Measurements from ENCODE around the gene ASAP3. TPM values are rescaled to one million over a fixed set of nuclear protein-coding genes. Genes with fewer than 3 reads are reported as not detected.

Gene ASAP3
- total and polyA plus RNA-seq, 2 of the 13 experiments (the other 11 are each of a cell fraction or from before 2014, with no cell fraction given) = 32.6 to 37.0 TPM

- H3K9ac ChIP-seq (ENCODE audit: insufficient read depth, low read depth, low read length) = no peak overlapping the region
- peaks cover 70% of the 10 kb centered on the region for H3K4me1 ChIP-seq (ENCODE audit: insufficient read depth, low read length)
- DNase-seq (ENCODE audit: low spot score) (no peak), FAIRE-seq (no peak), ATAC-seq (no peak)
- no peaks in the 10 kb centered on the region for H3K9me3 ChIP-seq (ENCODE audit: low read length)
- H3K79me2 ChIP-seq (ENCODE audit: insufficient read depth, low read length) = peaks cover 5% of the 10 kb centered on the region
- no peak overlapping the region for H3K4me3 ChIP-seq (replicated peaks in 1 of 3; ENCODE audit: insufficient read depth in 1 of 3, low read depth in 2 of 3, low read length in 3 of 3)
- H3K4me2 ChIP-seq (ENCODE audit: low read depth, low read length) = no peak overlapping the region
- H3K27ac ChIP-seq (ENCODE audit: extremely low read length, insufficient read depth, low read length) = peak overlapping the region; percentile 47
- H2AFZ ChIP-seq (ENCODE audit: low read length) = no peak overlapping the region
- BruUV-seq (replicated peaks) = no TSS peak
- CTCF ChIA-PET (ENCODE audit: low intra/inter-chr PET ratio, low total read pairs) = no interaction called here
- 98% methylated on average over 4 of the region's 4 CpGs for whole genome bisulfite sequencing (ENCODE audit: low lambda C conversion rate)
- intact Hi-C loops (cut with micrococcal nuclease; ENCODE audit: unreplicated experiment) (no loop called here), in situ Hi-C loops (cut with HindIII; ENCODE audit: extremely low pct_ligation_motif_present, low pct_unique_long_range_greater_than_20kb) (no loop called here)
- no peaks in the 10 kb centered on the region for H4K20me1 ChIP-seq (ENCODE audit: insufficient read depth, low read length)
- no peaks in the 10 kb centered on the region for H3K27me3 ChIP-seq (ENCODE audit: control insufficient read depth in 1 of 2, insufficient read depth in 2 of 2, low read length in 2 of 2)
- POLR2A ChIA-PET = interaction anchor here (1.0 to 3.1 kb wide), 3 partner anchors 12 to 36 kb away, joined by 3 to 24 read pairs (median 9); partner anchors contain the start of genes ASAP3 and TCEA3
- peaks cover 2 to 3% of the 10 kb centered on the region in 2 experiments; a peak in 2 of 5 replicates for H3K36me3 ChIP-seq (replicated peaks in 1 of 2; ENCODE audit: control insufficient read depth in 1 of 2, insufficient read depth in 2 of 2, low read length in 2 of 2)
- TF ChIP-seq, protein P1, sequence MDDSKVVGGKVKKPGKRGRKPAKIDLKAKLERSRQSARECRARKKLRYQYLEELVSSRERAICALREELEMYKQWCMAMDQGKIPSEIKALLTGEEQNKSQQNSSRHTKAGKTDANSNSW (CRISPR knock-in tag; IDR thresholded peaks at IDR 0.05; ENCODE audit: borderline replicate concordance) = no peak
- TF ChIP-seq REPIN1 (CRISPR knock-in tag; IDR thresholded peaks at IDR 0.05; ENCODE audit: borderline replicate concordance, low read depth) = no peak
- TF ChIP-seq CAMTA2 (CRISPR knock-in tag; IDR thresholded peaks at IDR 0.05; ENCODE audit: borderline replicate concordance) = no peak
- TF ChIP-seq PRDM4 (CRISPR knock-in tag; IDR thresholded peaks at IDR 0.05; ENCODE audit: borderline replicate concordance) = no peak
- TF ChIP-seq ZNF639 (CRISPR knock-in tag; conservative IDR thresholded peaks at IDR 0.05) = no peak
- no peak for TF ChIP-seq ZNF296 (CRISPR knock-in tag; conservative IDR thresholded peaks at IDR 0.05)
- TF ChIP-seq, protein P2, sequence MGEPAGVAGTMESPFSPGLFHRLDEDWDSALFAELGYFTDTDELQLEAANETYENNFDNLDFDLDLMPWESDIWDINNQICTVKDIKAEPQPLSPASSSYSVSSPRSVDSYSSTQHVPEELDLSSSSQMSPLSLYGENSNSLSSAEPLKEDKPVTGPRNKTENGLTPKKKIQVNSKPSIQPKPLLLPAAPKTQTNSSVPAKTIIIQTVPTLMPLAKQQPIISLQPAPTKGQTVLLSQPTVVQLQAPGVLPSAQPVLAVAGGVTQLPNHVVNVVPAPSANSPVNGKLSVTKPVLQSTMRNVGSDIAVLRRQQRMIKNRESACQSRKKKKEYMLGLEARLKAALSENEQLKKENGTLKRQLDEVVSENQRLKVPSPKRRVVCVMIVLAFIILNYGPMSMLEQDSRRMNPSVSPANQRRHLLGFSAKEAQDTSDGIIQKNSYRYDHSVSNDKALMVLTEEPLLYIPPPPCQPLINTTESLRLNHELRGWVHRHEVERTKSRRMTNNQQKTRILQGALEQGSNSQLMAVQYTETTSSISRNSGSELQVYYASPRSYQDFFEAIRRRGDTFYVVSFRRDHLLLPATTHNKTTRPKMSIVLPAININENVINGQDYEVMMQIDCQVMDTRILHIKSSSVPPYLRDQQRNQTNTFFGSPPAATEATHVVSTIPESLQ (CRISPR knock-in tag; conservative IDR thresholded peaks at IDR 0.05) = no peak
- no peak for TF ChIP-seq ZHX1 (CRISPR knock-in tag; IDR thresholded peaks at IDR 0.05; ENCODE audit: low read depth)
These were observed 23.5 kb downstream of the ASAP3 start for GRCh38 chr1:23460519-23460918.

Measured in HepG2 (cell line).